Pancreas (tissue), 10 donors: ENCODE measurements around the gene GH2. TPM values are rescaled to one million over a fixed set of nuclear protein-coding genes. Genes with fewer than 3 reads are reported as not detected.
A peak's percentile ranks its signal among the peaks of the same experiment; 100 is the strongest.

Experiments
- ATAC-seq, 4 donors: fragments of 200-7000 bp; cut with Tn5 transposase; one replicate each; pipeline versions ENCODE4 v1.8.0 to v1.9.1; 2020; ENCODE audit warnings: mild to moderate bottlenecking in 4 of 4, moderate library complexity in 4 of 4
- DNase-seq, 6 donors: peaks; one replicate each; pipeline ENCODE4 v3.0.0-alpha.2; 2020
- FAIRE-seq: peaks from 2 replicates; lab custom pipeline; 2012; peaks lifted over from hg19 to GRCh38; lab: Jason Lieb, UNC
- H3K27ac ChIP-seq, 4 donors: fragments of 200-600 bp; sonication (generic); 1 replicate in 3 of 4; 2 replicates in 1 of 4; pipeline versions ENCODE4 v1.5.0 to v1.8.0; 2020
- H3K27me3 ChIP-seq, 4 donors: fragments of 200-600 bp; one replicate each; pipeline ENCODE4 v1.8.0; 2021
- H3K36me3 ChIP-seq, 3 donors: fragments of 200-600 bp; sonication (generic) in 1 of 3; one replicate each; pipeline versions ENCODE4 v1.5.0 to v1.8.0; 2020 to 2021
- H3K4me1 ChIP-seq, 3 donors: fragments of 200-600 bp; one replicate each; pipeline ENCODE4 v1.8.0; 2021
- H3K4me3 ChIP-seq, 4 donors: fragments of 200-600 bp; sonication (generic) in 2 of 4; one replicate each; pipeline versions ENCODE4 v1.5.0 to v1.8.0; 2020 to 2021
- H3K9me3 ChIP-seq, 4 donors: fragments of 200-600 bp; one replicate each; pipeline ENCODE4 v1.8.0; 2021
- CTCF ChIP-seq, 4 donors: fragments of 200-600 bp; sonication (generic) in 3 of 4; IDR thresholded peaks; one replicate each; pipeline versions ENCODE4 v1.5.0 to v1.8.0; 2021; ENCODE audit warnings: antibody characterized with exemption in 4 of 4
- WGBS, 2 donors: extraction: QIAGEN DNeasy Blood & Tissue Kit; methylation state at CpG; one replicate each; pipeline ENCODE4 v1.1.7; 2013; 5-methylcytosine and 5-hydroxymethylcytosine counted together
- intact Hi-C, 3 donors: fragments of 100-400 bp; cut with DNase I; formaldehyde crosslinking; loops; one replicate each; pipeline versions ENCODE4 v1.11.1 to v1.14.2; 2022
- polyA plus RNA-seq, 2 donors: library from polyadenylated mRNA; stranded (reverse); fragments of 200-250 nt; gene quantifications; one replicate each; pipeline ENCODE4 v1.2.3, GENCODE V29; 2013
- total RNA-seq, 6 donors: library from RNA; stranded (reverse); fragmentation: NEBNext Ultra II Directional in 4 of 6; extraction: Animal tissue kit (Norgen Biotek cat#: 25700) in 4 of 6; gene quantifications; one replicate each; pipeline versions ENCODE4 v1.2.1 to v1.2.4, GENCODE V29; 2021 to 2023
- donor health status: healthy with polysubstance abuse.
- donor health status: DM: no; HTN: no; CAD: no; lungs with moderate emphysema.
- donor health status: DM: no; HTN: no; CAD: no.
- donor health status: control.
- donor health status: control.
- donor health status: Bipolar disorder and iron deficiency.
- donor health status: DM: yes; HTN: yes; CAD: no.
- donor health status: DM: no; HTN: no; CAD: no.
- donor health status: DM: no; HTN: no; CAD: no.
- donor health status: DM: yes; HTN: yes; CAD: no.

GH2 gene
- total and polyA plus RNA-seq, 8 donors = not detected

GRCh38 chr17:63855185-63855584 is 26.6 kb downstream of the GH2 start:
- Histone ChIP-seq H3K4me3 (no peak overlapping the region), H3K27me3 (no peaks in the 10 kb centered on the region), H3K36me3 (no peaks in the 10 kb centered on the region), H3K27ac (no peak overlapping the region), H3K9me3 (no peaks in the 10 kb centered on the region), H3K4me1 (no peaks in the 10 kb centered on the region)
- FAIRE-seq (no peak), ATAC-seq (no peak), DNase-seq (no peak)
- 78 to 79% methylated on average over 8 of the region's 8 CpGs for whole genome bisulfite sequencing, 2 donors
- intact Hi-C loops = no loop called here
- no peak for TF ChIP-seq CTCF (IDR thresholded peaks at IDR 0.05)

- H3K27me3 ChIP-seq = no peaks in the 10 kb centered on the region
Measured at GRCh38 chr17:63854709-63855108, 27.0 kb downstream of the GH2 start.

DNA sequence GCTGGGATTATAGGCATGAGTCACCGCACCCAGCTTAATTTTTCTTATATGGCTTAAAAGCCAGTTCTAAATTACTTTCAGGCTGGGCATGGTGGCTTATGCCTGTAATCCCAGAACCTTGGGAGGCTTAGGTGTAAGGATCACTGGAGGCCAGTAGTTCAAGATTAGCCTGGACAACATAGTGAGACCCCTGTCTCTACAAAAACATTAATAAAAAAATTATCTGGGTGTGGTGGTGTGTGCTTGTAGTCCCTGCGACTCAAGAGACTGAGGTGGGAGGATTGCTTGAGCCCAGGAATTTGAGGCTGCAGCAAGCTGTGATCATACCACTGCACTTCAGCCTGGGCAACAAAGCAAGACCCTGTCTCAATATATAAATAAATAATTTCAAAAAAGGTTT is 28.5 kb downstream of the GH2 start:
- 88 to 92% methylated on average over 2 of the region's 2 CpGs for WGBS, 2 donors
- Histone ChIP-seq H3K27ac (no peak overlapping the region), H3K36me3 (no peaks in the 10 kb centered on the region), H3K4me1 (peaks cover 0 to 3% (median 0%) of the 10 kb centered on the region in 3 donors), H3K9me3 (no peaks in the 10 kb centered on the region), H3K27me3 (no peaks in the 10 kb centered on the region), H3K4me3 (no peak overlapping the region)
- no peak for TF ChIP-seq CTCF (IDR thresholded peaks at IDR 0.05)
- intact Hi-C loops = no loop called here
- no peak for DNase-seq
- no peak for FAIRE-seq
- no peak for ATAC-seq

More at GRCh38 chr17:63854709-63855108, 27.0 kb downstream of the GH2 start:
- 44 to 48% methylated on average over 5 of the region's 5 CpGs for whole genome bisulfite sequencing, 2 donors
- intact Hi-C loops = no loop called here
- Histone ChIP-seq H3K27ac (no peak overlapping the region), H3K9me3 (no peaks in the 10 kb centered on the region), H3K4me3 (no peak overlapping the region), H3K36me3 (no peaks in the 10 kb centered on the region), H3K4me1 (no peaks in the 10 kb centered on the region)
- ATAC-seq (no peak), DNase-seq (no peak), FAIRE-seq (no peak)
- TF ChIP-seq CTCF (IDR thresholded peaks at IDR 0.05) = no peak

DNA sequence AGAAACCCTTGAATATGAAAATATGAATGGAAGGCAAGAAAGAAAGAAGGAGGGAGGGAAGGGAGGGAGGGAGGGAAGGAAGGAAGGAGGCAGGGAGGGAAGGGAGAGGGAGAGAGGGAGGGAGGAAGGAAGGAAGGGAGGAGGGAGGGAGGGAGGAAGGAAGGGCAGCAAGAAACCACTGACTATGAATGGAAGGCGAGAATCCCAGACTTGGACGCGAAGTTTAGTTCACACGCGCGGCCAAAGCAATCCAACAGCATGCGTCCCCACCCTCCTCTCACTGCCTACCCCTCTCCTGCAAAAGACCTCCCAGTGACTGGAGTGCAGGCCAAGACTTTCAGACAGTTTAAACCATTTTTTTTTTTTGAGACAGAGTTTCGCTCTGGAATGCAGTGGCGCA is 31.3 kb downstream of the GH2 start:
- H3K9me3 ChIP-seq = no peaks in the 10 kb centered on the region
- WGBS, 2 donors = 91 to 99% methylated on average over 9 of the region's 9 CpGs
- no peak overlapping the region for H3K27ac ChIP-seq
- no peak overlapping the region for H3K4me3 ChIP-seq
- no peak for ATAC-seq
- FAIRE-seq = no peak
- no peaks in the 10 kb centered on the region for H3K27me3 ChIP-seq
- H3K4me1 ChIP-seq = peaks cover 0 to 3% (median 0%) of the 10 kb centered on the region in 3 donors
- intact Hi-C loops = no loop called here
- TF ChIP-seq CTCF (IDR thresholded peaks at IDR 0.05) = no peak
- no peaks in the 10 kb centered on the region for H3K36me3 ChIP-seq
- DNase-seq = no peak

- WGBS, 2 donors = 11 to 19% methylated on average over 79 to 82 of the region's 82 CpGs
- Histone ChIP-seq H3K36me3 (no peaks in the 10 kb centered on the region), H3K9me3 (no peaks in the 10 kb centered on the region), H3K27me3 (no peaks in the 10 kb centered on the region), H3K27ac (no peak overlapping the region), H3K4me1 (peaks cover 0 to 3% (median 0%) of the 10 kb centered on the region in 3 donors), H3K4me3 (peak overlapping the region in 3 of 4 donors; percentile 11 to 34 (median 24))
- DNase-seq (peak; percentile 89 to 97 (median 94)), FAIRE-seq (no peak), ATAC-seq (peak; percentile 96 to 97 (median 96))
- intact Hi-C loops = no loop called here
- peak; percentile 34 to 62 (median 48) for TF ChIP-seq CTCF (IDR thresholded peaks at IDR 0.05)
Measured at GRCh38 chr17:63848834-63849689, 32.7 kb downstream of the GH2 start.
